GM12875 (cell line): Measurements from ENCODE around the gene LIN54.

Source experiments
- H3K4me3 ChIP-seq: one replicate; pipeline ENCODE4 v1.5.1; 2011; ENCODE audit warnings: low read depth, low read length, control low read depth
- CTCF ChIP-seq: IDR thresholded peaks from 2 replicates; pipeline ENCODE4 v1.5.1; 2011; ENCODE audit warnings: low read depth, mild to moderate bottlenecking, control low read depth, inconsistent platforms, low read length, moderate library complexity, borderline replicate concordance; ENCODE audit not compliant: insufficient read depth

The LIN54 gene

DNA sequence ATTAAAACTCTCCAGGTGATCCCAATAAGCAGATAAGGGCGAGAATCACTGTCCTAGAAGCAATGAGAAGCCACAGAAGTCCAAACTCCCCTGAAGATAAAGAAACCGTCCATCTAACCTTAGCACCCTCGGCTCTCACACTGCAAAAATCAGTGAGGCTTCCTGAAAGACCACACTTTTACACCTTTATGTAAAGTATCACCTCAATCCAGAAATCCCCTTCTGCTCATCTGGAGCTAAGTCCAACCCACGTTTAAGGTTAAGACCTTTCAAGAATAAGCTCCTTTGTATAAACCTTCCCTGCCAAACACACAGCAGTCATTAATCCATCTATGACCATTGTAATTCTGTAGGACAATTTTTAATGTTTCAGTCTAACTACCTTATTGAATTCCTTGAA is 41.7 kb downstream of the LIN54 start:
- H3K4me3 ChIP-seq: no peak overlapping the region
- no peak for TF ChIP-seq CTCF

DNA sequence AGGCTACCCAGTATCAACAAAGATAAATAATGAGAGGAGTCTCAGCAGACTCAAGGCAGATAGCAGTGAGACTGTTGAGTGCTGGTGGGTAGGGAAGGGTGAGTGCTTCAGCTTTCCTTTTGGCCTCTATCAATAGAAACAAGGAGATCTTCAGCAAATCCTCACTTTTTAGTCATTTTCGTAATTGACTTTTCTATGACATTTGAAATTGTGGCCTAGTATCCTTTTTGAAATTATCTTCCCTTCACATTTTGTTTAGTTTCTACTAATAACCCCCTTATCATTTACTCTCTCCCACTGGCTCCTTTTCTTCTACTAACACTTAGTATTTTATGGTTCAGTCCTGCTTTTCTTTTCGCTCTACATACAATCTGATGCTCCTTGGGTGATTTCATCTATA is 44.9 kb downstream of the LIN54 start:
- no peak overlapping the region for H3K4me3 ChIP-seq
- no peak for TF ChIP-seq CTCF

DNA sequence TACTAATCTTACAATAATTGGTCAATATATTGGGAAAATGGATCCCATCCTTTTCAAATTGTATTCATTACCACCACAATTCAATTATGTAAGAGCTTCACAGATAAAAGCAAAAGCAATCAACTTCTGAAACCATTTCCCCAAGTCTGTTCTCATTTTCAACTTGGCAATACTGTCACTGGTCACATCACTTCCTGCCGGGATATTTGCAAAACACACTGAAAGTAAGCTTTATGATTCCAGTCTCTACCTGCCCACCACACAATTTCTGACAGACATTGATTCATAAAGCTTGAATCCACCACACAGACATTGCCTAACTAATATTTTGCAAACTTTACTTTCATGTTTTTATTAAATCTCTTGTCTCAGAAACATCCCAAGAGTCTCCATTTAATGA is 53.6 kb downstream of the LIN54 start:
- TF ChIP-seq CTCF: no peak
- no peak overlapping the region for H3K4me3 ChIP-seq

GRCh38 chr4:82954212-82954611 is 56.4 kb downstream of the LIN54 start:
- no peak overlapping the region for H3K4me3 ChIP-seq
- no peak for TF ChIP-seq CTCF

DNA sequence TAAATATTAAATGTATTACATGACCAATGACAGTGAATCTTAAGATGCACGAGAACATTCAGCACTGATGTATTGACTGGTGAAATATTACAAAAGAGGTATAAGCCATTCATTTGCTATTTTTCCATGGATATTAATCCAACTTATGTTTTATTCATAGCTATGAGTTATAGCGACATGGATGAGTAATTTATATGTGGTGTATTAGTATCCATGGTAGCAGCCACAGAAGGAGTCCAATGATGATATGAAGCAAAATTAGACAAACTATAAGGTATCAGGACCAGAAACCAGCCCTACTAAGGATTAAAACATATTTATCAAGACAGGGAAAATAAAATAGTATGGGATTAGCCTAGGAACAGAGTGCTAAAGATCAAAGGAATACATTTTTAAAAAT is 59.4 kb downstream of the LIN54 start:
- no peak for TF ChIP-seq CTCF
- H3K4me3 ChIP-seq: no peak overlapping the region

DNA sequence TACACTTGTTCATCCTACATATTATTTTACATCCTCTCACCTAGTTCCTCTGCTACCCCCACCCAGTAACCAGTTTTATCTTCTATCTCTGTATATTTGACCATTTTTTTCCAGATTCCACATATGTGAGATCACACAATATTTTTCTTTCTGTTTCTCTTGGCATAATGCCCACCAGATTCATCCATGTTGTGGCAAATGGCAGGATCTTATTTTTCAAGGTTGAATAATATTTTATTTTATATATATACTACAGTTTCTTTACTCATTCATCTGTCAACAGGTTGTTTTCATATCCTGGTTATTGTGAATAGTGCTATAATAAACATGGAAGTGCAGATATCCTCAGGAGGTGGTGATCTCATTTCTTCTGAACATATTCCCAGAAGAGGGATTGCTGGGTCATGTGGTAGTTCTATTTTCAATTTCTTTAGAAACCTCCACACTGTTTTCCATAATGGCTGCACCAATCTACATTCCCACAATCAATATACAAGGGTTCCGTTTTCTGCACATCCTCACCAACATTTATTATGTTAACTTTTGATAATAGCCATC is 61.9 kb downstream of the LIN54 start:
- no peak for TF ChIP-seq CTCF
- H3K4me3 ChIP-seq: no peak overlapping the region

DNA sequence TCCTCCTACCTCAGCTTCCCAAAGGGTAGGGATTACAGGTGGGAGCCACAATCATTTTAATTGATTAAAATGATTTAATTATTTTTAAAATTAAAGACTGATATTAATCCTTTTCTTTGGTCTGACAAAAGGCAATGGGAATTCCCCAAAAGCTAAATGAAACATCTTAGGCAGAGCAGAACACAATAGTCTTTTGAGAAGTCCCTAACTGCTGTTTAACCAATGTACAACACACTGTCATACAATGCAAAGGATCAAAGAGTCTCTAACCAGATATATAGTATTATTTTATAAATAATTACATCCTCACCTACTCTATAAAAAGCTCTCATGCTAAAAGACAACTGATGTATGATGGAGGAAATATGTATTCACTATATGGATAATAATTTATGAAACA is 63.1 kb downstream of the LIN54 start:
- no peak overlapping the region for H3K4me3 ChIP-seq
- TF ChIP-seq CTCF: no peak
